H54 (cell line): ENCODE data around the gene APOC3.
A peak's percentile ranks its signal among the peaks of the same experiment; 100 is the strongest.
"Not testable (repeated sequence)": the region's sequence is repeated elsewhere in the genome, so short reads cannot be mapped to it uniquely, and the experiment has no call there.

ENCODE experiments used
- DNase-seq: peaks from one replicate; pipeline ENCODE4 v3.0.0; 2011; ENCODE audit warnings: low spot score, mixed read lengths; ENCODE audit not compliant: insufficient read length
- FAIRE-seq: peaks from 3 replicates; lab custom pipeline; 2011; peaks lifted over from hg19 to GRCh38; lab: Jason Lieb, UNC
- POLR2A ChIP-seq: IDR thresholded peaks from 2 replicates; pipeline ENCODE4 v1.6.1; 2011; ENCODE audit warnings: low read depth, mild to moderate bottlenecking, low read length

Gene APOC3

GRCh38 chr11:116792869-116793771 lies 36.6 kb upstream of the APOC3 start:
- TF ChIP-seq POLR2A: no peak
- FAIRE-seq: peak; percentile 77
- DNase-seq: no peak

GRCh38 chr11:116793772-116794097 lies 36.0 kb upstream of the APOC3 start:
- DNase-seq: no peak
- TF ChIP-seq POLR2A: no peak
- FAIRE-seq: no peak

- no peak for TF ChIP-seq POLR2A
- no peak for DNase-seq
- FAIRE-seq: no peak
These were observed 34.9 kb upstream of the APOC3 start for GRCh38 chr11:116794851-116795250.

- DNase-seq (no peak), FAIRE-seq (no peak)
- TF ChIP-seq POLR2A: no peak
These were observed 33.2 kb upstream of the APOC3 start for GRCh38 chr11:116796548-116796947.

DNA sequence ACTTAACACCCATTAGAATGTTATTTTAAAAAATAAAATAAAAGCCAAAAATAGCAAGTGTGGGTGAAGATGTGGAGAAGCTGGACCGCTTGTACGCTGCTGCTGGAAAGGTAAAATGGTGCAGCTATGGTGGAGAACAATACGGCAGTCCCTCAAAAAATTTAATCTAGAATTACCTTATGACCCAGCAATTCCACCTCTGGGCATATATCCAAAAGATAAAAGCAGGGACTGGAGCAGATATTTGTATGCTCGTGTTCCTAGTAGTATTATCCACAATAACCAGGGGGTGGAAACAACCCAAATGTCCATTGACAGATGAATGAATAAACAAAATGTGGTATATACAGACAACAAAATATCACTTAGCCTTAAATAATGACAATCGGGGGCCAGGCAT lies 31.9 kb upstream of the APOC3 start:
- no peak for DNase-seq
- FAIRE-seq: no peak
- no peak for TF ChIP-seq POLR2A

GRCh38 chr11:116798368-116798767 lies 31.3 kb upstream of the APOC3 start:
- FAIRE-seq: no peak
- DNase-seq: no peak
- TF ChIP-seq POLR2A: no peak

DNA sequence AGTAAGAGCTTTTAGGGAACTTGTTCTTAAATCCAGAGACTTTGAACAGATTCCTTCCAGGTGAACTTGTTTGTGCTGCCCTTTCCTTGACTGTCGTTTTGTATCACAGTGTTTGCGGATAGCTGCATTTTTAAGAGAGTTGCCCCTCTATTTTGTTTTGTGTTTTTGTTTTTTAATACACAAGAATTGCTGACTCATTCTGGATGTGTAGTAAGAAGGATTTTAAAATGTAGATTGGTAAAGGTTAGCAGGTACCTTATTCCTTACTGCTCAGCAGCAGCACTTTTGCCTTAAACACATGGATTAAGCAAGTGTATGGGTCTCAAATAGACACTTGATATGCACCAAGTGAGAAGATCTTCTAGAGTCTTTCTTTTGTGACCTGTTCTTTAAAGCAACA lies 29.1 kb upstream of the APOC3 start:
- no peak for TF ChIP-seq POLR2A
- FAIRE-seq (no peak), DNase-seq (no peak)

GRCh38 chr11:116801662-116802061 lies 28.0 kb upstream of the APOC3 start:
- not testable (repeated sequence) for FAIRE-seq

DNA sequence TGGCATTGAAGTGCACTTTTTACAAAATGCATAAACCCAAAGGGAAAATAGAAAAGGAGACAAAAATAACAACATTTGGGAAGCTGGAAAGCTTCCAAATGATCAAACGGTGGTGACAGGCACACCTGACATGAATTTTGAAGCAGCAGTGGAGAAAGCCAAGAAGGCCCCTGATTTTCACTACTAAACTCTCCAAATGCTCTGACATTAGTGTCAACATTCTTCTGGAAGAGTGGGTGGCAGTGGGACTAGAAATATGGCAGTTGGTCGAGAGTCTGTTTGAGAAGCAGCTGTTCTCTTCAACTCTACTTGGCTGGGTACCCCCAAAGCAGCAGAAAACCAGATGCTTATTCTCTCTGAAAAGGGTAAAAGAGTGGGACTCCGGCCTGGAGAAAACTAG lies 25.7 kb upstream of the APOC3 start:
- DNase-seq: no peak
- no peak for FAIRE-seq
- no peak for TF ChIP-seq POLR2A

More at GRCh38 chr11:116801662-116802061, 28.0 kb upstream of the APOC3 start:
- not testable (repeated sequence) for DNase-seq

DNA sequence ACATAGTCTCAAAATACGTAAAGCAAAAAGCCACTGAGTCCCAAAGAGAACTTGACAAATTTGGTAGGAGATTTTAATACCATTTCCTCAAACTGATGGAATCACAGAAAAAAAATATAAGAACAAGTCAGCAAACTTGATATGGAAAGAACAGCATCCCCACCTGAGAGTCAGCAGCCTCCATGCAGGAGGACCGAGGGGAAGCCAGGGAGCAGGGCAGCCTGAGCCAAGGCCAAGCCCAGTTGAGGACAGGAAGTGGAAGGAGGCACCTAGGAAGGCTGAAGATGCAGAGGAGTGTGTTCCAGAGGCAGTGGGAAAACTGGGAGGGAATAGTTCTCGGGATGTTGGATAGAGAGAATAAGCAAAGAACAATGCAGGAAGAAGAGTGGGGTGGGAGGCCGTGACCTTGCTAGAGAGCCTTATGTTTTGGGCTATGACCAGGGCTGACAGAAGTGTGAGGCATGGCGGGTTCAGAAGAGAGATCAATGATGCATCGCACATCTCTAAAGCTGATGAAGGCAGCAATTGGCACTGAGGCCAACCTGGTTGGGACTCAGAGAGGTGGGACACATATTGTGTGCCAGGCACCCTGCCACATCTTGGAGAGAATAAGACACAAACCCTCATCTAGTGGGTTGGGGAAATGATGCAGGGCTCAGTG lies 22.0 kb upstream of the APOC3 start:
- no peak for FAIRE-seq
- TF ChIP-seq POLR2A: no peak

GRCh38 chr11:116808262-116809175 lies 21.2 kb upstream of the APOC3 start:
- no peak for TF ChIP-seq POLR2A
- DNase-seq: no peak
- FAIRE-seq: no peak

More for the DNA sequence above, 22.0 kb upstream of the APOC3 start:
- no peak for DNase-seq

DNA sequence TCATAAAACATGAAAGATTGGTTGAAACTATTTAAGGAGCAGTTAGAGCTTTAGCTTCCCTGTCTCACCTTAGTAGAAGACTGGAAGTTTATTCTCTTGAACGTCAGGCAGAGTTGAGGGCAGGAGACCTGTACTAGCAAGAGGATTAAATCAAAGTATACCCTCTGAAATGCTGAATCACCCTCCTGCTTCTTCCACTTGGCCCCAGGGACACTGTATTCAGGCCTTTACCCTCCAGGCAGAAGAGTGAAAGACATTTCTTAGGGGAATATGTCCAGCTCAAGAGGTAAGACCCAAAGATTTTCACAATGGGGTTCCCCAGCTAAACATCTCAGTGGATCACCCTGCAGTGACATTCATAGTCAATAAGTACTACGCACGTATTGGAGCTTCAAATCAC lies 18.5 kb upstream of the APOC3 start:
- TF ChIP-seq POLR2A: no peak
- FAIRE-seq: no peak
- DNase-seq: no peak

- no peak for TF ChIP-seq POLR2A
- DNase-seq (no peak), FAIRE-seq (no peak)
These were observed 17.6 kb upstream of the APOC3 start for GRCh38 chr11:116812109-116812508.

DNA sequence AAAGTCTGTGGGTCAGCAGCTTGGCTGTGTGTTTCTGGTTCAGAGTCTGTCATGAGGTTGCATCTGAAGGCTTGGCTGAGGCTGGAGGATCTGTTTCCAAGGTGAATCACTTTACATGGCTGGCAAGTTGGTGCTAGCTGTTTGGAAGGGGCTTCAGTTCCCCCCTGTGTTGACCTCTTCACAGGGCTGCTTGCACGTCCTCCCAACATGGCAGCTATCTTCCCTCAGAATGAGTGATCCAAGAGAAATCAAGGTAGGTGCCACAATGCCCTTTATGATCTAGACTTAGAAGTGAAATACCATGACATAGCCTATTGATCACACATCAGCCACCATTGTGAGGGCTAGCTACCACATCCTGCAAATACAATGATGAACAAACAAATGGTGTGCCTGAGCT lies 16.5 kb upstream of the APOC3 start:
- DNase-seq (no peak), FAIRE-seq (no peak)
- no peak for TF ChIP-seq POLR2A
